HepG2 (cell line): Measurements from ENCODE around the gene NDUFS7. TPM values are rescaled to one million over a fixed set of nuclear protein-coding genes. Genes with fewer than 3 reads are reported as not detected.

Experiments used
- EZH2 ChIP-seq: conservative IDR thresholded peaks from 2 replicates; pipeline ENCODE4 v1.6.1; 2012; ENCODE audit warnings: mild to moderate bottlenecking, low read depth, low read length, moderate library complexity
- HES4 ChIP-seq: sonication (generic); formaldehyde crosslinking; IDR thresholded peaks from 2 replicates; pipeline ENCODE4 v1.9.0; 2021; ENCODE audit warnings: mild to moderate bottlenecking, missing genetic modification reagents, borderline replicate concordance
- HOXA9 ChIP-seq: sonication (generic); formaldehyde crosslinking; IDR thresholded peaks from 2 replicates; pipeline ENCODE4 v1.8.1; 2022; ENCODE audit warnings: missing genetic modification reagents, mild to moderate bottlenecking, moderate library complexity, borderline replicate concordance
- IRF1 ChIP-seq: sonication (generic); formaldehyde crosslinking; IDR thresholded peaks from 2 replicates; pipeline ENCODE4 v1.4.0; 2020; ENCODE audit warnings: low read depth, mild to moderate bottlenecking, missing genetic modification reagents
- IRX3 ChIP-seq: sonication (generic); formaldehyde crosslinking; IDR thresholded peaks from 2 replicates; pipeline ENCODE4 v1.8.1; 2023; ENCODE audit warnings: mild to moderate bottlenecking, low read depth, missing genetic modification reagents, borderline replicate concordance
- KDM5A ChIP-seq: fragments of 200-600 bp; sonication (generic); IDR thresholded peaks from 2 replicates; pipeline ENCODE4 v1.7.0; 2018; ENCODE audit warnings: antibody characterized with exemption, mild to moderate bottlenecking, low read length, borderline replicate concordance
- MAZ ChIP-seq, 2 experiments: sonication (generic) in 1 of 2; formaldehyde crosslinking in 1 of 2; IDR thresholded peaks; 2 replicates each; pipeline versions ENCODE4 v1.5.0 to v1.6.1; 2012 to 2020; ENCODE audit warnings: low read depth in 2 of 2, mild to moderate bottlenecking in 2 of 2, borderline replicate concordance in 1 of 2, improper control_type of control experiment in 1 of 2, low read length in 1 of 2, missing genetic modification reagents in 1 of 2, moderate library complexity in 1 of 2
- MXD3 ChIP-seq: IDR thresholded peaks from 2 replicates; pipeline ENCODE4 v1.6.1; 2016; ENCODE audit warnings: mild to moderate bottlenecking, missing biosample characterization, missing genetic modification reagents
- MXD4 ChIP-seq: IDR thresholded peaks from 2 replicates; pipeline ENCODE4 v1.6.1; 2016; ENCODE audit warnings: mild to moderate bottlenecking, missing biosample characterization, missing genetic modification reagents
- MXI1 ChIP-seq: IDR thresholded peaks from 3 replicates; pipeline ENCODE4 v1.6.1; 2012; ENCODE audit warnings: low read depth, low read length, inconsistent platforms, borderline replicate concordance
- REXO4 ChIP-seq: sonication (generic); formaldehyde crosslinking; IDR thresholded peaks from 2 replicates; pipeline ENCODE4 v1.8.0; 2022; ENCODE audit warnings: missing genetic modification reagents, mild to moderate bottlenecking, borderline replicate concordance
- SNAI1 ChIP-seq: sonication (generic); formaldehyde crosslinking; IDR thresholded peaks from 2 replicates; pipeline ENCODE4 v1.5.0; 2020; ENCODE audit warnings: mild to moderate bottlenecking, missing genetic modification reagents, borderline replicate concordance
- SP2 ChIP-seq: sonication (generic); formaldehyde crosslinking; IDR thresholded peaks from 2 replicates; pipeline ENCODE4 v1.5.1; 2020; ENCODE audit warnings: mild to moderate bottlenecking, missing genetic modification reagents
- TBX3 ChIP-seq: fragments of 450-650 bp; IDR thresholded peaks from 2 replicates; pipeline ENCODE4 v1.6.1; 2017; ENCODE audit warnings: antibody characterized with exemption, mild to moderate bottlenecking, inconsistent platforms, borderline replicate concordance
- TCF12 ChIP-seq, 2 experiments: fragments of 450-650 bp in 1 of 2; sonication (generic) in 1 of 2; formaldehyde crosslinking in 1 of 2; IDR thresholded peaks; 2 replicates each; pipeline versions ENCODE4 v1.6.1 to v1.8.0; 2017 to 2022; ENCODE audit warnings: antibody characterized with exemption in 1 of 2, mild to moderate bottlenecking in 1 of 2, missing genetic modification reagents in 1 of 2, moderate library complexity in 1 of 2
- TCF7L2 ChIP-seq: IDR thresholded peaks from 2 replicates; pipeline ENCODE4 v1.6.1; 2011; ENCODE audit warnings: mild to moderate bottlenecking, low read depth, low read length, moderate library complexity
- ZC3H4 ChIP-seq: sonication (generic); formaldehyde crosslinking; IDR thresholded peaks from 2 replicates; pipeline ENCODE4 v1.4.0; 2020; ENCODE audit warnings: missing genetic modification reagents, borderline replicate concordance
- ZMAT3 ChIP-seq: sonication (generic); formaldehyde crosslinking; conservative IDR thresholded peaks from 2 replicates; pipeline ENCODE4 v1.7.0; 2021; ENCODE audit warnings: missing genetic modification reagents
- ZNF207 ChIP-seq: fragments of 450-650 bp; IDR thresholded peaks from 2 replicates; pipeline ENCODE4 v1.6.1; 2016; ENCODE audit warnings: antibody characterized with exemption, borderline replicate concordance
- ZNF383 ChIP-seq: sonication (generic); formaldehyde crosslinking; IDR thresholded peaks from 2 replicates; pipeline ENCODE4 v1.4.0; 2020; ENCODE audit warnings: missing genetic modification reagents, mild to moderate bottlenecking, borderline replicate concordance
- ZNF652 ChIP-seq: IDR thresholded peaks from 2 replicates; pipeline ENCODE4 v1.6.1; 2016; ENCODE audit warnings: low read depth, borderline replicate concordance
- ZNF672 ChIP-seq: sonication (generic); formaldehyde crosslinking; IDR thresholded peaks from 2 replicates; pipeline ENCODE4 v1.8.1; 2022; ENCODE audit warnings: missing genetic modification reagents
- ZNF674 ChIP-seq: sonication (generic); formaldehyde crosslinking; IDR thresholded peaks from 2 replicates; pipeline ENCODE4 v1.5.0; 2020; ENCODE audit warnings: low read depth, mild to moderate bottlenecking, missing genetic modification reagents
- ZNF7 ChIP-seq: IDR thresholded peaks from 2 replicates; pipeline ENCODE4 v1.6.1; 2016; ENCODE audit warnings: missing biosample characterization, missing genetic modification reagents
- ZNF747 ChIP-seq: sonication (generic); formaldehyde crosslinking; IDR thresholded peaks from 2 replicates; pipeline ENCODE4 v1.8.1; 2023; ENCODE audit warnings: missing genetic modification reagents, mild to moderate bottlenecking, borderline replicate concordance
- ZNF75D ChIP-seq: sonication (generic); formaldehyde crosslinking; IDR thresholded peaks from 2 replicates; pipeline ENCODE4 v1.8.1; 2023; ENCODE audit warnings: missing genetic modification reagents, mild to moderate bottlenecking, borderline replicate concordance
- ZNF816 ChIP-seq: sonication (generic); formaldehyde crosslinking; IDR thresholded peaks from 2 replicates; pipeline ENCODE4 v1.8.0; 2022; ENCODE audit warnings: missing genetic modification reagents, mild to moderate bottlenecking, borderline replicate concordance
- ZNF878 ChIP-seq: sonication (generic); formaldehyde crosslinking; IDR thresholded peaks from 2 replicates; pipeline ENCODE4 v1.8.1; 2023; ENCODE audit warnings: mild to moderate bottlenecking, missing genetic modification reagents, moderate library complexity
- ZSCAN31 ChIP-seq: sonication (generic); formaldehyde crosslinking; IDR thresholded peaks from 2 replicates; pipeline ENCODE4 v1.5.0; 2020; ENCODE audit warnings: low read depth, mild to moderate bottlenecking, missing genetic modification reagents
- polyA plus RNA-seq, 8 experiments: library from polyadenylated mRNA; depleted of rRNA in 3 of 8; stranded (reverse) in 7 of 8; unstranded in 1 of 8; fragments of >200 nt; fragmentation: Illumina TruSeq in 4 of 8; extraction: Trizol in 4 of 8; gene quantifications; 2 replicates each; pipeline versions ENCODE4 v1.2.1 to v1.2.3, GENCODE V29; 2011 to 2016; ENCODE audit warnings: low read depth in 4 of 8, missing spikeins in 1 of 8, mixed read lengths in 1 of 8; ENCODE audit not compliant: insufficient read depth in 1 of 8
- total RNA-seq, 5 experiments: library from RNA; depleted of rRNA; stranded (reverse); fragments of >200 nt; fragmentation: Illumina TruSeq; extraction: Trizol; gene quantifications; 2 replicates each; pipeline ENCODE4 v1.2.3, GENCODE V29; 2016; ENCODE audit warnings: low read depth in 1 of 5

The NDUFS7 gene
- total and polyA plus RNA-seq, 2 of the 13 experiments (the other 11 are each of a cell fraction or from before 2014, with no cell fraction given), result 34.3 to 66.9 TPM

- TF ChIP-seq MAZ (IDR thresholded peaks at IDR 0.05; ENCODE audit: borderline replicate concordance, low read depth, low read length) (peak; percentile 42; the same call in 1 of the 2 replicates), MAZ (CRISPR knock-in tag; IDR thresholded peaks at IDR 0.05; ENCODE audit: low read depth) (peak; percentile 82), MXD3 (CRISPR knock-in tag) (peak; percentile 80), ZNF207 (no peak), MXI1 (peak; percentile 67; the same call in 1 of the 3 replicates), IRX3 (CRISPR knock-in tag) (peak; percentile 81), KDM5A (peak; percentile 99), ZNF674 (CRISPR knock-in tag) (no peak), ZSCAN31 (peak; percentile 97), TCF12 (IDR thresholded peaks at IDR 0.05) (no peak), TCF12 (CRISPR knock-in tag; IDR thresholded peaks at IDR 0.05) (peak; percentile 95), TCF7L2 (no peak), REXO4 (peak; percentile 89), HOXA9 (CRISPR knock-in tag) (peak; percentile 93), ZNF816 (CRISPR knock-in tag) (peak; percentile 95; the same call in 1 of the 2 replicates), IRF1 (CRISPR knock-in tag) (peak; percentile 45; the same call in 1 of the 2 replicates), ZNF383 (CRISPR knock-in tag) (peak; percentile 88; the same call in 1 of the 2 replicates), SP2 (peak; percentile 65; the same call in 1 of the 2 replicates), ZNF7 (no peak), MXD4 (CRISPR knock-in tag) (0 out of 2 replicates have a peak, but pooled peaks have one; percentile 69), ZC3H4 (no peak), ZNF878 (peak; percentile 53; the same call in 1 of the 2 replicates), ZMAT3 (CRISPR knock-in tag) (peak; percentile 96), SNAI1 (CRISPR knock-in tag) (0 out of 2 replicates have a peak, but pooled peaks have one; percentile 36), ZNF652 (CRISPR knock-in tag) (no peak), HES4 (CRISPR knock-in tag) (peak; percentile 93), ZNF672 (peak; percentile 83; the same call in 1 of the 2 replicates), TBX3 (peak; percentile 78; the same call in 1 of the 2 replicates), ZNF75D (CRISPR knock-in tag) (0 out of 2 replicates have a peak, but pooled peaks have one; percentile 60), ZNF747 (CRISPR knock-in tag) (peak; percentile 98), EZH2 (no peak)
These were observed at the start of gene NDUFS7 (continued) for GRCh38 chr19:1383312-1384084.
